C4-2B (cell line): ENCODE data around the gene CHKA.

Experiments
- CTCF ChIP-seq: fragments of 450-650 bp; conservative IDR thresholded peaks from 2 replicates; pipeline ENCODE4 v1.5.1; 2017; ENCODE audit warnings: mild to moderate bottlenecking
- ZFX ChIP-seq: fragments of 450-650 bp; IDR thresholded peaks from 2 replicates; pipeline ENCODE4 v1.6.1; 2017

- no peak for TF ChIP-seq CTCF
- no peak for TF ChIP-seq ZFX
Observed at GRCh38 chr11:68092411-68092810, 28.8 kb downstream of the CHKA start.
